ENCODE measurements around the gene ARMCX5. TPM values are rescaled to one million over a fixed set of nuclear protein-coding genes. Genes with fewer than 3 reads are reported as not detected.

Gene ARMCX5
- total and polyA plus RNA-seq, 2 experiments from 2014 or later = 13.5 to 20.7 TPM

DNA sequence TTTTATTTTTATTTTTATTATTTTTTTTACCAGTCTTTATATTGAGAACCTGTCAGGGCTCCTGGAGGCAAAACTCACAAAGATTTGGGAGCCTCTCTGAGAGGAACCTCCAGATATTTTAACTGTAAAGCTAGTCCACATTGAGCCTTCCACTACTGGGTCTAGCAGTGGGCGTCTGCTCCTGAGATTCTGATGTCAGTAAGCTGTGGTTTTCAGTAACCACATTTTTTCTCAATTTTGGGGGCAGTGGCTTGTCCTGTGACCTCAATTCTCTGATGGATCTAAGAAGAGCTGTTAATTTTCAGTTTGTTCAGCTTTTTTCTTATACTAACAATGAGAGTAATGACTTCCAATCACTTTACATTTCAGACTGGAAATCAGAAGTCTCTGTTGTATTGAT, 28.3 kb downstream of the ARMCX5 start:
- no peaks in the 10 kb centered on the region for H3K27me3 ChIP-seq
- H3K79me2 ChIP-seq = peaks cover 20% of the 10 kb centered on the region
- TF ChIP-seq, protein P1, sequence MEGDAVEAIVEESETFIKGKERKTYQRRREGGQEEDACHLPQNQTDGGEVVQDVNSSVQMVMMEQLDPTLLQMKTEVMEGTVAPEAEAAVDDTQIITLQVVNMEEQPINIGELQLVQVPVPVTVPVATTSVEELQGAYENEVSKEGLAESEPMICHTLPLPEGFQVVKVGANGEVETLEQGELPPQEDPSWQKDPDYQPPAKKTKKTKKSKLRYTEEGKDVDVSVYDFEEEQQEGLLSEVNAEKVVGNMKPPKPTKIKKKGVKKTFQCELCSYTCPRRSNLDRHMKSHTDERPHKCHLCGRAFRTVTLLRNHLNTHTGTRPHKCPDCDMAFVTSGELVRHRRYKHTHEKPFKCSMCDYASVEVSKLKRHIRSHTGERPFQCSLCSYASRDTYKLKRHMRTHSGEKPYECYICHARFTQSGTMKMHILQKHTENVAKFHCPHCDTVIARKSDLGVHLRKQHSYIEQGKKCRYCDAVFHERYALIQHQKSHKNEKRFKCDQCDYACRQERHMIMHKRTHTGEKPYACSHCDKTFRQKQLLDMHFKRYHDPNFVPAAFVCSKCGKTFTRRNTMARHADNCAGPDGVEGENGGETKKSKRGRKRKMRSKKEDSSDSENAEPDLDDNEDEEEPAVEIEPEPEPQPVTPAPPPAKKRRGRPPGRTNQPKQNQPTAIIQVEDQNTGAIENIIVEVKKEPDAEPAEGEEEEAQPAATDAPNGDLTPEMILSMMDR (IDR thresholded peaks at IDR 0.05; ENCODE audit: poor library complexity) = no peak
- TF ChIP-seq EZH2 (IDR thresholded peaks at IDR 0.05; ENCODE audit: borderline replicate concordance) = no peak
- TF ChIP-seq EZH2phosphoT487 (IDR thresholded peaks at IDR 0.05; ENCODE audit: low read depth, severe bottlenecking, unreplicated experiment) = no peak
- no peak for DNase-seq (ENCODE audit: low spot score)
- H3K9me2 ChIP-seq (replicated peaks; ENCODE audit: insufficient read depth) = no peaks in the 10 kb centered on the region
- no peaks in the 10 kb centered on the region for H3K9me3 ChIP-seq (ENCODE audit: low read depth)
- H3K4me2 ChIP-seq = no peak overlapping the region
- no peak overlapping the region for H3K27ac ChIP-seq
- peaks cover 4% of the 10 kb centered on the region for H3K36me3 ChIP-seq (replicated peaks; ENCODE audit: insufficient read depth, low read depth)
- H3K4me1 ChIP-seq (ENCODE audit: insufficient read depth) = no peaks in the 10 kb centered on the region
- 65% methylated on average over 1 of the region's 1 CpG for WGBS (ENCODE audit: low lambda C conversion rate, missing lambda C conversion rate)
- H2AFZ ChIP-seq = no peak overlapping the region
- H4K20me1 ChIP-seq (ENCODE audit: insufficient read depth, poor library complexity, severe bottlenecking) = no peaks in the 10 kb centered on the region
- no peak overlapping the region for H3K4me3 ChIP-seq

DNA sequence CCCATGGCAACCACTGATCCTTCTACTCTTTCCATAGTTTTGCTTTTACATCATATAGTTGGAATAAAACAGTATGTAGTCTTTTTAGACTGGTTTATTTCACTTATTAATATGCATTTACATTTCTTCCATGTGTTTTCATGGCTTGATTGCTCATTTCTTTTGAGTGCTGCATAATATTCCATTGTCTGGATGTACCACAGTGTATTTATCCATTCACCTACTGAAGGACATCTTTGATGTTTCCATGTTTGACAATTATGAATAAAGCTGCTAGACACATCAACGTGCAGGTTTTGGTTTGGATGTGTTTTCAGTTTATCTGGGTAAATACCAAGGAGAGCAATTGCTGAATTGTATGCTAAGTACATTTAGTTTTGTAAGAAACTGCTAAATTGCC, 38.2 kb downstream of the ARMCX5 start:
- H2AFZ ChIP-seq = no peak overlapping the region
- WGBS (ENCODE audit: low lambda C conversion rate, missing lambda C conversion rate) = 64% methylated on average over 1 of the region's 1 CpG
- H4K20me1 ChIP-seq (ENCODE audit: insufficient read depth, poor library complexity, severe bottlenecking) = no peaks in the 10 kb centered on the region
- no peak overlapping the region for H3K4me2 ChIP-seq
- DNase-seq (ENCODE audit: low spot score) = no peak
- no peaks in the 10 kb centered on the region for H3K27me3 ChIP-seq
- no peaks in the 10 kb centered on the region for H3K9me2 ChIP-seq (replicated peaks; ENCODE audit: insufficient read depth)
- no peaks in the 10 kb centered on the region for H3K36me3 ChIP-seq (replicated peaks; ENCODE audit: insufficient read depth, low read depth)
- no peak overlapping the region for H3K27ac ChIP-seq
- no peaks in the 10 kb centered on the region for H3K9me3 ChIP-seq (ENCODE audit: low read depth)
- H3K4me3 ChIP-seq = no peak overlapping the region
- TF ChIP-seq EZH2phosphoT487 (IDR thresholded peaks at IDR 0.05; ENCODE audit: low read depth, severe bottlenecking, unreplicated experiment) = no peak
- no peak for TF ChIP-seq EZH2 (IDR thresholded peaks at IDR 0.05; ENCODE audit: borderline replicate concordance)
- TF ChIP-seq, protein P1 (IDR thresholded peaks at IDR 0.05; ENCODE audit: poor library complexity) = no peak
- H3K79me2 ChIP-seq = no peaks in the 10 kb centered on the region
- no peaks in the 10 kb centered on the region for H3K4me1 ChIP-seq (ENCODE audit: insufficient read depth)

DNA sequence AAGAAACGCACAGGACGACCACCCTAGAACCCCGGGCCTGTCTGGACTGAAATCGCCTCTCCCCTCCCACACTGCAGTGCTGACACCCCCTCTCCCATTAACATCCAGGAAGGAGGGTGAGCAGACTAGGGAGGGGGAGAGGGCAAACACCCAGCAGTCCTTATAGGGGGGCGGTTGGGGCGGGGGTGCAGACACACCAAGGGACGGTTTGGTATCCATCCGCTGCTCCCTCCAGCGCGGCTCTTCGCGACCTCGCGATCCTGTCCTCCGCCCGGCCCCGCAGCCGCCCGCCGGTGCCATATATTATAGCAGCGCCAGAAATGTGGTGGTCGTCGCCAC, 51.6 kb downstream of the ARMCX5 start:
- no peaks in the 10 kb centered on the region for H3K79me2 ChIP-seq
- H3K4me1 ChIP-seq (ENCODE audit: insufficient read depth) = no peaks in the 10 kb centered on the region
- no peaks in the 10 kb centered on the region for H3K9me3 ChIP-seq (ENCODE audit: low read depth)
- H3K4me3 ChIP-seq = peak overlapping the region; percentile 10
- no peaks in the 10 kb centered on the region for H3K36me3 ChIP-seq (replicated peaks; ENCODE audit: insufficient read depth, low read depth)
- no peak overlapping the region for H2AFZ ChIP-seq
- TF ChIP-seq, protein P1 (IDR thresholded peaks at IDR 0.05; ENCODE audit: poor library complexity) = no peak
- H3K9me2 ChIP-seq (replicated peaks; ENCODE audit: insufficient read depth) = no peaks in the 10 kb centered on the region
- H4K20me1 ChIP-seq (ENCODE audit: insufficient read depth, poor library complexity, severe bottlenecking) = no peaks in the 10 kb centered on the region
- H3K27ac ChIP-seq = peak overlapping the region; percentile 58
- 61% methylated on average over 5 of the region's 23 CpGs for WGBS (ENCODE audit: low lambda C conversion rate, missing lambda C conversion rate)
- DNase-seq (ENCODE audit: low spot score) = no peak
- peak overlapping the region; percentile 86 for H3K4me2 ChIP-seq
- no peaks in the 10 kb centered on the region for H3K27me3 ChIP-seq
